ENCODE results near the gene AFM. TPM values are rescaled to one million over a fixed set of nuclear protein-coding genes. Genes with fewer than 3 reads are reported as not detected.

AFM gene
- total RNA-seq, 3 donors from 2014 or later = not detected

GRCh38 chr4:73520821-73521220, 39.3 kb downstream of the AFM start:
- Histone ChIP-seq H3K4me3 (no peak overlapping the region), H3K27ac (no peak overlapping the region), H3K36me3 (no peaks in the 10 kb centered on the region), H3K9me3 (no peaks in the 10 kb centered on the region), H3K4me1 (no peaks in the 10 kb centered on the region), H3K27me3 (no peaks in the 10 kb centered on the region)
- no peak for DNase-seq (ENCODE audit: low spot score in 2 of 2)
- intact Hi-C loops (cut with DNase I; ENCODE audit: low total_unique reads) = no loop called here
- TF ChIP-seq POLR2AphosphoS5 (IDR thresholded peaks at IDR 0.05) (no peak), POLR2A (IDR thresholded peaks at IDR 0.05) (no peak)
- TF ChIP-seq, protein P1, sequence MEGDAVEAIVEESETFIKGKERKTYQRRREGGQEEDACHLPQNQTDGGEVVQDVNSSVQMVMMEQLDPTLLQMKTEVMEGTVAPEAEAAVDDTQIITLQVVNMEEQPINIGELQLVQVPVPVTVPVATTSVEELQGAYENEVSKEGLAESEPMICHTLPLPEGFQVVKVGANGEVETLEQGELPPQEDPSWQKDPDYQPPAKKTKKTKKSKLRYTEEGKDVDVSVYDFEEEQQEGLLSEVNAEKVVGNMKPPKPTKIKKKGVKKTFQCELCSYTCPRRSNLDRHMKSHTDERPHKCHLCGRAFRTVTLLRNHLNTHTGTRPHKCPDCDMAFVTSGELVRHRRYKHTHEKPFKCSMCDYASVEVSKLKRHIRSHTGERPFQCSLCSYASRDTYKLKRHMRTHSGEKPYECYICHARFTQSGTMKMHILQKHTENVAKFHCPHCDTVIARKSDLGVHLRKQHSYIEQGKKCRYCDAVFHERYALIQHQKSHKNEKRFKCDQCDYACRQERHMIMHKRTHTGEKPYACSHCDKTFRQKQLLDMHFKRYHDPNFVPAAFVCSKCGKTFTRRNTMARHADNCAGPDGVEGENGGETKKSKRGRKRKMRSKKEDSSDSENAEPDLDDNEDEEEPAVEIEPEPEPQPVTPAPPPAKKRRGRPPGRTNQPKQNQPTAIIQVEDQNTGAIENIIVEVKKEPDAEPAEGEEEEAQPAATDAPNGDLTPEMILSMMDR (IDR thresholded peaks at IDR 0.05) = no peak

DNA sequence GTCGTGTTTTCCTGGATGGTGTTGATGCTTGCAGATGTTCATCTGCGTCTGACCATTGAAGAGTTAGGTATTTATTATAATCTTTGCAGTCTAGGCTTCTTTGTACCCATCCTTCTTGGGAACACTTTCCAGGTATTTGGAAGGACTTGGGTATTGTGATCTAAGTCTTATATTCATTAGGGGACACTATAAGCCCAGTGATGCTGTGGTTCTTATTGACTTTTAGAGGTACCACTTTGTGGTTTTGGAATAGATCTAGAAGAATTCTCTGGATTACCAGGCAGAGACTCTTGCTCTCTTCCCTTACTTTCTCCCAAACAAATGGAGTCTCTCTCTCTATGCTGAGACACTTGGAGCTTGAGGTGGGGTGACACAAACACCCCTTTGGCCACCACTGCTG, 41.6 kb downstream of the AFM start:
- Histone ChIP-seq H3K4me1 (no peaks in the 10 kb centered on the region), H3K36me3 (no peaks in the 10 kb centered on the region), H3K9me3 (no peaks in the 10 kb centered on the region), H3K27me3 (no peaks in the 10 kb centered on the region), H3K4me3 (no peak overlapping the region), H3K27ac (no peak overlapping the region)
- intact Hi-C loops (cut with DNase I; ENCODE audit: low total_unique reads) = no loop called here
- DNase-seq (ENCODE audit: low spot score in 2 of 2) = no peak
- TF ChIP-seq, protein P1 (IDR thresholded peaks at IDR 0.05) = no peak
- TF ChIP-seq POLR2AphosphoS5 (IDR thresholded peaks at IDR 0.05) = no peak
- no peak for TF ChIP-seq POLR2A (IDR thresholded peaks at IDR 0.05)

DNA sequence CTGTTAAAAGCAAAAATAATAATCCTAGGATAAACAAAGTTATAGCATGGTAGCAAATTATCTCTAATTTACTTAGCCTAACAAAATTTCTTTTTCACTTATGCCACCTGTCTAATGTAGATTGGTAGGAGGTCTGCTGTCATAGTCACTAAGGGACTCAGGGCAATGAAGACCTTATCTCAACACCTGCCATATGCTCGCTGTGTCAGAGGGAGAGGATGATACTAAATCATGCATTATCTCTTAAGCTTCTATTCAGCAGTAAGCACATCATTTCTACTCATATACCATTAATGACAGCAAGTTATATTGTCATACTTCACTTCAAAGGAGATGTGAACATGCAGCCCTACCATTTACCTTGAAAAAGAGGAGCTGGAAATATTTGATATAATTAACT, 44.1 kb downstream of the AFM start:
- H3K4me3 ChIP-seq = no peak overlapping the region
- intact Hi-C loops (cut with DNase I; ENCODE audit: low total_unique reads) = no loop called here
- H3K36me3 ChIP-seq = no peaks in the 10 kb centered on the region
- TF ChIP-seq POLR2A (IDR thresholded peaks at IDR 0.05) (no peak), POLR2AphosphoS5 (IDR thresholded peaks at IDR 0.05) (no peak)
- TF ChIP-seq, protein P1 (IDR thresholded peaks at IDR 0.05) = no peak
- no peaks in the 10 kb centered on the region for H3K27me3 ChIP-seq
- H3K27ac ChIP-seq = no peak overlapping the region
- H3K4me1 ChIP-seq = no peaks in the 10 kb centered on the region
- DNase-seq (ENCODE audit: low spot score in 2 of 2) = no peak
- H3K9me3 ChIP-seq = no peaks in the 10 kb centered on the region

DNA sequence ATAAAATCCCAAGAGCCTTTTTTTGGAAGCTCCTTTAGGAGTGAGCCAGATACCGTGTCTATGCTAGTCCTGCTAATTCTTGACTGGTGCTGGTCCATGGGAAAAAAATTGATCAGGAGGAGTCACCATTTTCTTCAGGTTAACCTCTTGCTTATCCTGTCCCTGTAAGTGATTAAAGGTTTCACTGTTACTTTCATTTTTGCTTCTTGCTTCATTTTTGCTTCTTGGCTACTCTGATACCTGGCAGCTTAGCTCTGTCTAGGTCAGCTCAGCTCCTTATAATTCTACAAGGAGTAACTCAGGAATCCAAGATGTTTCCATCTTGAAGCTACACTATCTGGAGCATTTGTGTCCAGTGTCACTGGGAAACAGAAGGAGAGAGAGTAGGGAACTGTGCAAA, 45.7 kb downstream of the AFM start:
- intact Hi-C loops (cut with DNase I; ENCODE audit: low total_unique reads) = no loop called here
- Histone ChIP-seq H3K4me1 (no peaks in the 10 kb centered on the region), H3K27me3 (no peaks in the 10 kb centered on the region), H3K36me3 (no peaks in the 10 kb centered on the region), H3K9me3 (no peaks in the 10 kb centered on the region), H3K27ac (no peak overlapping the region), H3K4me3 (no peak overlapping the region)
- DNase-seq (ENCODE audit: low spot score in 2 of 2) = no peak
- TF ChIP-seq POLR2A (IDR thresholded peaks at IDR 0.05) = no peak
- TF ChIP-seq, protein P1 (IDR thresholded peaks at IDR 0.05) = no peak
- TF ChIP-seq POLR2AphosphoS5 (IDR thresholded peaks at IDR 0.05) = no peak

DNA sequence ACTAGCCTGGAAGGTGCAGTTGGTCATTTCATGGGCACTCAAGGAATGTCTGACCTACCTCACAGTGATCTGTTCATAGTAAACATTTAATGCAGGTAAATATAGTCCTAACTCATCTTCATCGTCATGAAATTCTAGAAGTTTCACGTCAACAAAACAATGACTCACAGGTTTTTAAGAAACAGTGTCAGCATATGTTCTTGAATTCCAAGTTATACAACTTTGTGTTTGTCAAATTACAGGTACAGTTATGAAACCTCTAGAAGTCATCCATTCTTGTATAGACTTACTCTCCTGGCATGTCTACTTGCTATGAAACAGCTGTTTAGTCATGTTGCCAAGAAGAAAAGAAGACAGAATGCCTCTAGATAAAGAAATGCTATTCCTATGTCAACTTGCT, 46.6 kb downstream of the AFM start:
- TF ChIP-seq POLR2A (IDR thresholded peaks at IDR 0.05) = no peak
- TF ChIP-seq, protein P1 (IDR thresholded peaks at IDR 0.05) = no peak
- no peak for TF ChIP-seq POLR2AphosphoS5 (IDR thresholded peaks at IDR 0.05)
- H3K4me1 ChIP-seq = no peaks in the 10 kb centered on the region
- intact Hi-C loops (cut with DNase I; ENCODE audit: low total_unique reads) = no loop called here
- H3K9me3 ChIP-seq = no peaks in the 10 kb centered on the region
- no peaks in the 10 kb centered on the region for H3K27me3 ChIP-seq
- H3K4me3 ChIP-seq = no peak overlapping the region
- H3K27ac ChIP-seq = no peak overlapping the region
- DNase-seq (ENCODE audit: low spot score in 2 of 2) = no peak
- H3K36me3 ChIP-seq = no peaks in the 10 kb centered on the region

Data from breast epithelium (tissue), 4 donors.